LHCN-M2 (cell line): Measurements from ENCODE around the gene SSX4. TPM values are rescaled to one million over a fixed set of nuclear protein-coding genes. Genes with fewer than 3 reads are reported as not detected.
"Not testable (repeated sequence)": the region's sequence is repeated elsewhere in the genome, so short reads cannot be mapped to it uniquely, and the experiment has no call there.

Source experiments
- DNase-seq: peaks from one replicate; pipeline ENCODE4 v3.0.0-alpha.2; 2012; ENCODE audit warnings: low read depth
- polyA plus RNA-seq: library from polyadenylated mRNA; unstranded; fragments of >200 nt; gene quantifications from one replicate; pipeline ENCODE4 v1.2.1, GENCODE V29; 2012; ENCODE audit warnings: missing spikeins
- total RNA-seq: library from RNA; depleted of rRNA; stranded (reverse); fragments of >200 nt; gene quantifications from 2 replicates; pipeline ENCODE4 v1.2.3, GENCODE V29; 2014; rRNA removed

SSX4 gene
- not detected in 2 replicates for total RNA-seq
- not detected for polyA plus RNA-seq

GRCh38 chrX:48383239-48383638 is at the start of gene SSX4:
TSS of gene SSX4 (plus strand) at chrX:48383539. CDS start at chrX:48384054, 515 bp downstream.
- not testable (repeated sequence) for DNase-seq

- DNase-seq: not testable (repeated sequence)
Observed at GRCh38 chrX:48346059-48346458, 37.3 kb upstream of the SSX4 start.

- DNase-seq: not testable (repeated sequence)
Observed at GRCh38 chrX:48356315-48357094, 26.8 kb upstream of the SSX4 start, which contains the start of gene SSX3. TSS of gene SSX3 (minus strand) at chrX:48356703. CDS start at chrX:48355249, 1,454 bp downstream.

- no peak for DNase-seq
Observed at GRCh38 chrX:48357681-48358080, 25.7 kb upstream of the SSX4 start.

GRCh38 chrX:48359281-48359680 is 24.1 kb upstream of the SSX4 start:
- DNase-seq: peak; percentile 22

- not testable (repeated sequence) for DNase-seq
Observed at GRCh38 chrX:48367717-48368408, 15.5 kb upstream of the SSX4 start.

- not testable (repeated sequence) for DNase-seq
Observed at GRCh38 chrX:48370408-48370807, 12.9 kb upstream of the SSX4 start.

GRCh38 chrX:48396931-48397330 is 13.6 kb downstream of the SSX4 start:
- DNase-seq: not testable (repeated sequence)

- DNase-seq: peak; percentile 2
Observed at GRCh38 chrX:48397825-48398224, 14.5 kb downstream of the SSX4 start.

- not testable (repeated sequence) for DNase-seq
Observed at GRCh38 chrX:48411860-48412259, 28.5 kb downstream of the SSX4 start, which contains the start of gene SSX4B. TSS of gene SSX4B (minus strand) at chrX:48411960. CDS start at chrX:48411372, 588 bp downstream.

- not testable (repeated sequence) for DNase-seq
Observed at GRCh38 chrX:48427027-48427716, 43.8 kb downstream of the SSX4 start.

GRCh38 chrX:48429606-48430005 is 46.3 kb downstream of the SSX4 start:
- not testable (repeated sequence) for DNase-seq

- DNase-seq: peak; percentile 19
Observed at GRCh38 chrX:48430166-48430565, 46.8 kb downstream of the SSX4 start.

GRCh38 chrX:48433713-48434112 is 50.4 kb downstream of the SSX4 start:
- DNase-seq: not testable (repeated sequence)

Other genes with a start within 250 kb of the SSX4 start
- not detected in 2 replicates for gene SSX5, start 186.7 kb upstream of the SSX4 start, total RNA-seq
- gene SSX1, start 128.1 kb upstream of the SSX4 start, total RNA-seq: not detected in 2 replicates
- not detected in 2 replicates for gene SSX3, start 26.8 kb upstream of the SSX4 start, total RNA-seq
- gene SSX4B, start 28.4 kb downstream of the SSX4 start, total RNA-seq: not detected in 2 replicates
- gene SLC38A5, start 86.7 kb downstream of the SSX4 start, total RNA-seq: 2.9 and 4.4 TPM in 2 replicates
- 136 and 152 TPM in 2 replicates for gene FTSJ1, start 92.7 kb downstream of the SSX4 start, total RNA-seq
- gene PORCN, start 125.5 kb downstream of the SSX4 start, total RNA-seq: 100 and 122 TPM in 2 replicates
- 37.7 and 41.8 TPM in 2 replicates for gene EBP, start 138.3 kb downstream of the SSX4 start, total RNA-seq
- 9.2 and 9.7 TPM in 2 replicates for gene TBC1D25, start 156.2 kb downstream of the SSX4 start, total RNA-seq
- 162 and 170 TPM in 2 replicates for gene RBM3, start 190.9 kb downstream of the SSX4 start, total RNA-seq
- 131 and 133 TPM in 2 replicates for gene WDR13, start 214.0 kb downstream of the SSX4 start, total RNA-seq